Measurements from ENCODE around the gene MORN4.

DNA sequence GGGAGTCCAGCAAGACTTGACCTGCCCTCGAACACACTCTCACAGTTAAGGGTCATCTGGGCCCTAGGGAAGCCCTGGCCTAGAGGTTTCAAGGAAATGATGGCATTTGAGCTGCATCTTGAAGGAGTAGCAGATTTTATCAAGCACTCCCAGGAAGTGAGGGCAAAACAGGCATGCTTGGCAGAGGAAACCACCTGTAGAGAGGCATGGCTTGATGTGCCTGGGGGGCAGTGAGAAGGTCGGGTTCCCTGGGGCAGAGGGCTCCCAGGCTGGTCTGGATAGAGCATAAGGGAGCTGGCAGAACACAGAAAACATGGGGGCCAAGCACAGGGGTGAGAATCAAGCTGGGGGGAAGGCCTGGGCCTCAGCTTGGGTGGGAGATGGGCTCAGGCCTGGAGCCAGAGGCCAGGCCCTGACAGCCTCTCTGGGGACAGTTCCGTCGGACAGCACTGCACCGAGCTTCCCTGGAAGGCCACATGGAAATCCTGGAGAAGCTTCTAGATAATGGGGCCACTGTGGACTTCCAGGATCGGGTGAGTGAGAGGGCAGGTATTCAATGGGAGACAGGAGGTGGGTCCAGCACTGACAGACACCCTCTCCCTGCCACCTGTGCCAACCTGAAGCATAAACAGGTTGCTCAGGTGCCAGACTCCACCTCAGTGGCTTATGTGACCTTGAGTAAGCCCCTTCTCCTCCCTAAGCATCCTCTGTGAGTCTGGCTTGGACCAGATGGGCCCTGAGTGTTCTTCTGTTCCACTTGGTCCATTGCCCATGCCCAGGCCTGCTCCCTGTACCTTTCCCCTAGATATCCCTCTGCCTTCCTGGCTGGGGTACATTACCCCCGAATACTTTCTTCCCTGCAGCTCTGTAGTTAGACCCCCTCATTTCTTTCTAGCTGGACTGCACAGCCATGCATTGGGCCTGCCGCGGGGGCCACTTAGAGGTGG, 52.6 kb downstream of the MORN4 start:
- TF ChIP-seq, protein P1, sequence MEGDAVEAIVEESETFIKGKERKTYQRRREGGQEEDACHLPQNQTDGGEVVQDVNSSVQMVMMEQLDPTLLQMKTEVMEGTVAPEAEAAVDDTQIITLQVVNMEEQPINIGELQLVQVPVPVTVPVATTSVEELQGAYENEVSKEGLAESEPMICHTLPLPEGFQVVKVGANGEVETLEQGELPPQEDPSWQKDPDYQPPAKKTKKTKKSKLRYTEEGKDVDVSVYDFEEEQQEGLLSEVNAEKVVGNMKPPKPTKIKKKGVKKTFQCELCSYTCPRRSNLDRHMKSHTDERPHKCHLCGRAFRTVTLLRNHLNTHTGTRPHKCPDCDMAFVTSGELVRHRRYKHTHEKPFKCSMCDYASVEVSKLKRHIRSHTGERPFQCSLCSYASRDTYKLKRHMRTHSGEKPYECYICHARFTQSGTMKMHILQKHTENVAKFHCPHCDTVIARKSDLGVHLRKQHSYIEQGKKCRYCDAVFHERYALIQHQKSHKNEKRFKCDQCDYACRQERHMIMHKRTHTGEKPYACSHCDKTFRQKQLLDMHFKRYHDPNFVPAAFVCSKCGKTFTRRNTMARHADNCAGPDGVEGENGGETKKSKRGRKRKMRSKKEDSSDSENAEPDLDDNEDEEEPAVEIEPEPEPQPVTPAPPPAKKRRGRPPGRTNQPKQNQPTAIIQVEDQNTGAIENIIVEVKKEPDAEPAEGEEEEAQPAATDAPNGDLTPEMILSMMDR (conservative IDR thresholded peaks at IDR 0.05; ENCODE audit: low read length), result no peak
- TF ChIP-seq EZH2phosphoT487 (IDR thresholded peaks at IDR 0.05; ENCODE audit: borderline replicate concordance, low read depth, low read length), result no peak
